H9 (cell line): ENCODE measurements around the gene WBP2. TPM values are rescaled to one million over a fixed set of nuclear protein-coding genes. Genes with fewer than 3 reads are reported as not detected.

ENCODE experiments used
- DNase-seq: peaks from one replicate; pipeline ENCODE4 v3.0.0-alpha.2; 2017
- H2AFZ ChIP-seq: one replicate; pipeline ENCODE4 v1.6.1; 2013; ENCODE audit warnings: mild to moderate bottlenecking, low read length, control low read depth, moderate library complexity
- H2AK5ac ChIP-seq: 2 replicates; pipeline ENCODE4 v1.6.1; 2013; ENCODE audit warnings: low read length, control low read depth, mixed read lengths; ENCODE audit not compliant: insufficient read length
- H2BK120ac ChIP-seq: one replicate; pipeline ENCODE4 v1.6.1; 2013; ENCODE audit warnings: low read depth, mild to moderate bottlenecking, low read length, control low read depth, inconsistent platforms; ENCODE audit not compliant: poor library complexity, severe bottlenecking
- H2BK12ac ChIP-seq: 2 replicates; pipeline ENCODE4 v1.6.1; 2013; ENCODE audit warnings: low read length, control low read depth, mixed read lengths, low read depth; ENCODE audit not compliant: insufficient read length
- H2BK15ac ChIP-seq: 2 replicates; pipeline ENCODE4 v1.6.1; 2013; ENCODE audit warnings: low read depth, low read length, control low read depth
- H2BK20ac ChIP-seq: one replicate; pipeline ENCODE4 v1.6.1; 2013; ENCODE audit warnings: low read depth, mild to moderate bottlenecking, low read length, control low read depth, inconsistent platforms; ENCODE audit not compliant: poor library complexity, severe bottlenecking
- H2BK5ac ChIP-seq: 2 replicates; pipeline ENCODE4 v1.6.1; 2013; ENCODE audit warnings: low read length, control low read depth, mixed read lengths; ENCODE audit not compliant: insufficient read length
- H3K14ac ChIP-seq: 2 replicates; pipeline ENCODE4 v1.6.1; 2013; ENCODE audit warnings: low read length, control low read depth; ENCODE audit not compliant: insufficient read depth
- H3K18ac ChIP-seq: 2 replicates; pipeline ENCODE4 v1.6.1; 2013; ENCODE audit warnings: low read depth, mild to moderate bottlenecking, mixed read lengths, low read length, control low read depth; ENCODE audit not compliant: insufficient read length
- H3K23ac ChIP-seq: 2 replicates; pipeline ENCODE4 v1.6.1; 2013; ENCODE audit warnings: low read length, control low read depth, mixed read lengths, low read depth; ENCODE audit not compliant: insufficient read length
- H3K23me2 ChIP-seq: 2 replicates; pipeline ENCODE4 v1.6.1; 2013; ENCODE audit warnings: low read depth, mild to moderate bottlenecking, mixed read lengths, low read length, control low read depth; ENCODE audit not compliant: insufficient read length, poor library complexity, severe bottlenecking
- H3K27ac ChIP-seq: 2 replicates; pipeline ENCODE4 v1.5.1; 2013; ENCODE audit warnings: low read length, control low read depth, mixed read lengths, low read depth; ENCODE audit not compliant: insufficient read length
- H3K27me3 ChIP-seq: 2 replicates; pipeline ENCODE4 v1.6.1; 2013; ENCODE audit warnings: low read length, control low read depth, inconsistent platforms; ENCODE audit not compliant: insufficient read depth
- H3K4ac ChIP-seq: 2 replicates; pipeline ENCODE4 v1.6.1; 2013; ENCODE audit warnings: low read depth, mild to moderate bottlenecking, control low read depth, inconsistent platforms, low read length, moderate library complexity
- H3K4me1 ChIP-seq: 2 replicates; pipeline ENCODE4 v1.6.1; 2013; ENCODE audit warnings: low read length, control low read depth, inconsistent platforms; ENCODE audit not compliant: insufficient read depth
- H3K4me2 ChIP-seq: 2 replicates; pipeline ENCODE4 v1.6.1; 2013; ENCODE audit warnings: low read length, control low read depth, mixed read lengths; ENCODE audit not compliant: insufficient read length, insufficient read depth
- H3K56ac ChIP-seq: 2 replicates; pipeline ENCODE4 v1.6.1; 2013; ENCODE audit warnings: low read depth, mild to moderate bottlenecking, mixed read lengths, low read length, control low read depth; ENCODE audit not compliant: insufficient read length
- H3K79me1 ChIP-seq: 2 replicates; pipeline ENCODE4 v1.6.1; 2013; ENCODE audit warnings: low read depth, mild to moderate bottlenecking, moderate library complexity, low read length, control low read depth, inconsistent platforms; ENCODE audit not compliant: insufficient read depth, poor library complexity, severe bottlenecking
- H3K79me2 ChIP-seq: 2 replicates; pipeline ENCODE4 v1.6.1; 2013; ENCODE audit warnings: low read length, control low read depth, inconsistent platforms; ENCODE audit not compliant: insufficient read depth
- H3K9ac ChIP-seq: 2 replicates; pipeline ENCODE4 v1.6.1; 2013; ENCODE audit warnings: low read length, control low read depth, mixed read lengths; ENCODE audit not compliant: insufficient read length; ENCODE audit errors: extremely low read depth
- H3K9me3 ChIP-seq: one replicate; pipeline ENCODE4 v1.6.1; 2013; ENCODE audit warnings: low read depth, low read length, inconsistent platforms; ENCODE audit not compliant: control insufficient read depth
- H3T11ph ChIP-seq: one replicate; pipeline ENCODE4 v1.6.1; 2013; ENCODE audit warnings: mild to moderate bottlenecking, low read length, control low read depth, inconsistent platforms
- H4K20me1 ChIP-seq: one replicate; pipeline ENCODE4 v1.6.1; 2013; ENCODE audit not compliant: control insufficient read depth, insufficient read length, insufficient read depth
- H4K5ac ChIP-seq: 2 replicates; pipeline ENCODE4 v1.6.1; 2013; ENCODE audit warnings: low read depth, mild to moderate bottlenecking, mixed read lengths, low read length, control low read depth; ENCODE audit not compliant: insufficient read length
- H4K8ac ChIP-seq: replicated peaks from 2 replicates; pipeline ENCODE4 v1.6.1; 2013; ENCODE audit warnings: low read length, control low read depth, mixed read lengths, low read depth; ENCODE audit not compliant: insufficient read length
- H4K91ac ChIP-seq: 2 replicates; pipeline ENCODE4 v1.6.1; 2013; ENCODE audit warnings: low read depth, mild to moderate bottlenecking, moderate library complexity, mixed read lengths, low read length, control low read depth; ENCODE audit not compliant: insufficient read length
- H3K27ac Mint-ChIP-seq, 3 experiments: 2 replicates in 2 of 3; 3 replicates in 1 of 3; pipeline ENCODE4 v1.8.0; 2020 to 2021; ENCODE audit warnings: mixed read lengths in 3 of 3, mild to moderate bottlenecking in 1 of 3, moderate library complexity in 1 of 3
- H3K27me3 Mint-ChIP-seq: 2 replicates; pipeline ENCODE4 v1.8.0; 2021; ENCODE audit warnings: low read depth, mild to moderate bottlenecking, moderate library complexity, mixed read lengths
- H3K36me3 Mint-ChIP-seq, 3 experiments: 2 replicates in 2 of 3; 3 replicates in 1 of 3; pipeline ENCODE4 v1.8.0; 2020 to 2021; ENCODE audit warnings: low read depth in 3 of 3, mixed read lengths in 3 of 3; ENCODE audit not compliant: insufficient read depth in 1 of 3
- H3K4me1 Mint-ChIP-seq, 2 experiments: 2 replicates each; pipeline ENCODE4 v1.8.0; 2020; ENCODE audit warnings: mixed read lengths in 2 of 2
- H3K4me3 Mint-ChIP-seq, 2 experiments: 2 replicates in 1 of 2; 3 replicates in 1 of 2; pipeline ENCODE4 v1.8.0; 2020 to 2021; ENCODE audit warnings: mild to moderate bottlenecking in 2 of 2, mixed read lengths in 2 of 2, moderate library complexity in 1 of 2
- H3K9me3 Mint-ChIP-seq, 2 experiments: 2 replicates in 1 of 2; 3 replicates in 1 of 2; pipeline ENCODE4 v1.8.0; 2020; ENCODE audit warnings: mild to moderate bottlenecking in 2 of 2, mixed read lengths in 2 of 2, moderate library complexity in 1 of 2
- CTCF ChIP-seq: fragments of 200-600 bp; sonication (generic); conservative IDR thresholded peaks from 3 replicates; pipeline ENCODE4 v1.8.0; 2021; ENCODE audit warnings: antibody characterized with exemption, mild to moderate bottlenecking
- WGBS: extraction: QIAGEN DNeasy Blood & Tissue Kit; methylation state at CpG from one replicate; pipeline ENCODE4 v1.1.7; 2013; ENCODE audit warnings: missing lambda C conversion rate, low lambda C conversion rate, mixed read lengths; ENCODE audit not compliant: insufficient read length; ENCODE audit errors: extremely low coverage; 5-methylcytosine and 5-hydroxymethylcytosine counted together
- total RNA-seq: library from RNA; stranded (reverse); gene quantifications from 2 replicates; pipeline ENCODE4 v1.2.1, GENCODE V29; 2021

Gene WBP2
- total RNA-seq, 1 experiment from 2014 or later: 63.2 TPM

GRCh38 chr17:75897160-75898019, 42.3 kb upstream of the WBP2 start:
- no peak for TF ChIP-seq CTCF
- peaks cover 8% of the 10 kb centered on the region for H3K23me2 ChIP-seq

More at GRCh38 chr17:75897160-75898019, 42.3 kb upstream of the WBP2 start:
- Histone ChIP-seq H4K8ac (no peak overlapping the region), H3K9ac (no peak overlapping the region), H3K9me3 (no peaks in the 10 kb centered on the region), H4K20me1 (no peaks in the 10 kb centered on the region), H3T11ph (no peak overlapping the region), H3K56ac (no peak overlapping the region), H3K18ac (no peak overlapping the region), H3K4ac (no peak overlapping the region), H3K27ac (no peak overlapping the region), H2AK5ac (no peak overlapping the region), H3K4me2 (peak overlapping the region; percentile 63), H4K5ac (no peak overlapping the region), H2BK120ac (no peak overlapping the region), H2BK15ac (no peak overlapping the region), H3K4me1 (no peaks in the 10 kb centered on the region; the same call in 1 of the 2 replicates), H2BK20ac (no peak overlapping the region), H3K23ac (no peak overlapping the region), H2BK5ac (no peak overlapping the region), H2BK12ac (no peak overlapping the region), H3K27me3 (no peaks in the 10 kb centered on the region), H3K14ac (no peak overlapping the region), H3K79me1 (no peaks in the 10 kb centered on the region), H3K79me2 (no peaks in the 10 kb centered on the region), H4K91ac (no peak overlapping the region), H2AFZ (no peak overlapping the region)
- WGBS: no CpG with 5 or more reads among the region's 37 CpGs
- Mint-ChIP-seq H3K9me3 (no peaks in the 10 kb centered on the region), H3K27ac (peak overlapping the region in 2 of 3 experiments; percentile 61 to 70; a peak in 5 of 7 replicates), H3K4me3 (peak overlapping the region; percentile 51 to 74), H3K27me3 (no peaks in the 10 kb centered on the region; the same call in 1 of the 2 replicates), H3K36me3 (peaks cover 14 to 49% (median 40%) of the 10 kb centered on the region in 3 experiments), H3K4me1 (peaks cover 25 to 28% of the 10 kb centered on the region in 2 experiments)
- peak; percentile 74 for DNase-seq
